ENCODE measurements around the gene TSPAN12. TPM values are rescaled to one million over a fixed set of nuclear protein-coding genes. Genes with fewer than 3 reads are reported as not detected.

The TSPAN12 gene
- total and polyA plus RNA-seq, 4 donors: 16.0 to 102 (median 22.8) TPM

DNA sequence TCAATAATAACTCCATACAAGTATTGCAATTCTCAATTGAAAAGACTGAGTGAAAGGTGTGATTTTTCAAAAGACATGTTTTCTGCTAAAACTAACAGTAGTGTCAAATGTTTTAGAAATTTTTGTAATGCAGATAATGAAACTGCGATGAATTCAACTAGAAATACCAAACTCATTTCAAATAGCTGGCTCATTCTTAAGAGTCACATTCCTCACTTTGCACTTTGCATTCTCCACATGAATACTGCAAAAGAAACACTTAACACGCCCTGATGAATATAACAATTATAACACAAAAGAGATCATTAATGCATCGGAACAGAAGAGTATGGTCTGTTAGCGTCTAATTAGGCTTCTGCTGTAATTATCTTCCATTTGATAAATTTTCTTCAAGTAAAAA is 15.5 kb upstream of the TSPAN12 start:
- Histone ChIP-seq H3K27ac (ENCODE audit: low read depth in 1 of 2, low read length in 1 of 2) (no peak overlapping the region), H3K4me3 (no peak overlapping the region), H3K27me3 (ENCODE audit: control insufficient read depth in 3 of 3, insufficient read depth in 3 of 3, low read length in 2 of 3) (no peaks in the 10 kb centered on the region), H3K4me1 (ENCODE audit: control insufficient read depth in 5 of 5, insufficient read depth in 5 of 5, low read length in 5 of 5) (no peaks in the 10 kb centered on the region), H3K9me3 (ENCODE audit: control insufficient read depth in 4 of 4, insufficient read depth in 3 of 4, low read length in 3 of 4) (no peaks in the 10 kb centered on the region), H3K9ac (ENCODE audit: insufficient read depth in 1 of 2, low read length in 2 of 2) (no peak overlapping the region), H3K36me3 (ENCODE audit: control insufficient read depth in 4 of 4, insufficient read depth in 4 of 4, low read length in 4 of 4) (no peaks in the 10 kb centered on the region)
- no peak for ATAC-seq (ENCODE audit: insufficient read depth, low FRiP score)
- no peak for TF ChIP-seq CTCF (IDR thresholded peaks at IDR 0.05; ENCODE audit: control extremely low read depth, extremely low read depth)
- 69 to 82% methylated on average over 4 of the region's 4 CpGs for WGBS, 2 donors
- peak in 2 of 3 donors; percentile 12 to 28 for DNase-seq

DNA sequence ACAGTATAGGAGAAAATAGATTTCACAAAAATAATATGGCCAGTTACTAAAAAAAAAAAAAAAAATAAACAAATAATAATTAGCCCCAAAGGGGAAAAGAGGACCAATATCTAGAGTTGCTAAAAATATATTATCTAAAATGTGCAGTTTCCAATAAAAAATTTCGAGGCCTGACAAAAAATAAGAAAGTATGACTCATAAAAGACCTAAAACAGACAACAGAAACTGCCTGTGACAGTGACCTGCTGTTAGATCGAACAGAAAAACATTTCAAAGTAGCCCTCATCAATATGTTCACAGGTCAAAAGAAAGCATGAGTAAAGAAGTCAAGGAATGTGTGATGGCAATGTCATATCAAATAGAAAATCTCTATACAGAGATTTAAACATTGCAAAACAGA is 11.8 kb upstream of the TSPAN12 start:
- WGBS, 2 donors: 73 to 75% methylated on average over 2 of the region's 2 CpGs
- no peak for DNase-seq
- no peak for ATAC-seq (ENCODE audit: insufficient read depth, low FRiP score)

DNA sequence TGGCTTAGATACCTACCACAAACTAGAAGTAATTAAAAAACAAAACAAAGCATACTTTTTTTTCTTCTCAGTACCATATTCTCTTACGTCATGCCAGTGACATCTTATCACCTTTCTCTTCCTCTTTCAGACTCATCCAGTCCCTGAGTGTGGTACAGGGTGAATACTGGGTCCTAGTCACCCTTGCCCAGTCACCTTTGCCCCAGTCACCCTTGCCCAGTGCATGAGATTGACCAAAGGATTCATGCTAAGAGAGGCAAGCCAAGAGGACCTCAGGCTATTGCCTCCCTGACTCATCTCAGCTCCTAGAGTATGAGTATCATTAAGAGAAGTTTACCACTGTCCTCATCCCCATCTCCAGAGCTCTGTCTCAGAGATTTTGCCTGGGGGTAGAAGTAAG is 10.0 kb upstream of the TSPAN12 start:
- TF ChIP-seq CTCF (IDR thresholded peaks at IDR 0.05; ENCODE audit: control extremely low read depth, extremely low read depth): no peak
- ATAC-seq (ENCODE audit: insufficient read depth, low FRiP score): no peak

More for the DNA sequence above, 11.8 kb upstream of the TSPAN12 start:
- peaks cover 0 to 2% (median 0%) of the 10 kb centered on the region in 4 donors for H3K9me3 ChIP-seq (ENCODE audit: control insufficient read depth in 4 of 4, insufficient read depth in 3 of 4, low read length in 3 of 4)
- no peak for TF ChIP-seq CTCF (IDR thresholded peaks at IDR 0.05; ENCODE audit: control extremely low read depth, extremely low read depth)
- no peaks in the 10 kb centered on the region for H3K36me3 ChIP-seq (ENCODE audit: control insufficient read depth in 4 of 4, insufficient read depth in 4 of 4, low read length in 4 of 4)
- H3K27me3 ChIP-seq (ENCODE audit: control insufficient read depth in 3 of 3, insufficient read depth in 3 of 3, low read length in 2 of 3): no peaks in the 10 kb centered on the region
- peaks cover 0 to 4% (median 0%) of the 10 kb centered on the region in 5 donors for H3K4me1 ChIP-seq (ENCODE audit: control insufficient read depth in 5 of 5, insufficient read depth in 5 of 5, low read length in 5 of 5)
- H3K27ac ChIP-seq (ENCODE audit: low read depth in 1 of 2, low read length in 1 of 2): no peak overlapping the region
- no peak overlapping the region for H3K4me3 ChIP-seq
- H3K9ac ChIP-seq (ENCODE audit: insufficient read depth in 1 of 2, low read length in 2 of 2): no peak overlapping the region

More for the DNA sequence above, 10.0 kb upstream of the TSPAN12 start:
- Histone ChIP-seq H3K36me3 (ENCODE audit: control insufficient read depth in 4 of 4, insufficient read depth in 4 of 4, low read length in 4 of 4) (no peaks in the 10 kb centered on the region), H3K27me3 (ENCODE audit: control insufficient read depth in 3 of 3, insufficient read depth in 3 of 3, low read length in 2 of 3) (no peaks in the 10 kb centered on the region), H3K27ac (ENCODE audit: low read depth in 1 of 2, low read length in 1 of 2) (no peak overlapping the region), H3K4me1 (ENCODE audit: control insufficient read depth in 5 of 5, insufficient read depth in 5 of 5, low read length in 5 of 5) (peaks cover 0 to 4% (median 0%) of the 10 kb centered on the region in 5 donors), H3K4me3 (no peak overlapping the region), H3K9ac (ENCODE audit: insufficient read depth in 1 of 2, low read length in 2 of 2) (no peak overlapping the region), H3K9me3 (ENCODE audit: control insufficient read depth in 4 of 4, insufficient read depth in 3 of 4, low read length in 3 of 4) (peaks cover 0 to 2% (median 0%) of the 10 kb centered on the region in 4 donors)
- DNase-seq: no peak
- 88 to 92% methylated on average over 1 of the region's 1 CpG for WGBS, 2 donors

All from lung (tissue), 12 donors.